Activated CD4-positive, alpha-beta T cell treated with anti-CD3 and anti-CD28 coated beads, Interleukin-10, Interleukin-2, amounts not matched to agents 100 ng/mL and 50 ng/mL, durations not matched to agents 16 hours and 8 hours (primary cell): ENCODE measurements around the gene WDR17.

Experiments used
- DNase-seq: peaks from one replicate; pipeline ENCODE4 v3.0.0-alpha.2; 2020

The WDR17 gene

DNA sequence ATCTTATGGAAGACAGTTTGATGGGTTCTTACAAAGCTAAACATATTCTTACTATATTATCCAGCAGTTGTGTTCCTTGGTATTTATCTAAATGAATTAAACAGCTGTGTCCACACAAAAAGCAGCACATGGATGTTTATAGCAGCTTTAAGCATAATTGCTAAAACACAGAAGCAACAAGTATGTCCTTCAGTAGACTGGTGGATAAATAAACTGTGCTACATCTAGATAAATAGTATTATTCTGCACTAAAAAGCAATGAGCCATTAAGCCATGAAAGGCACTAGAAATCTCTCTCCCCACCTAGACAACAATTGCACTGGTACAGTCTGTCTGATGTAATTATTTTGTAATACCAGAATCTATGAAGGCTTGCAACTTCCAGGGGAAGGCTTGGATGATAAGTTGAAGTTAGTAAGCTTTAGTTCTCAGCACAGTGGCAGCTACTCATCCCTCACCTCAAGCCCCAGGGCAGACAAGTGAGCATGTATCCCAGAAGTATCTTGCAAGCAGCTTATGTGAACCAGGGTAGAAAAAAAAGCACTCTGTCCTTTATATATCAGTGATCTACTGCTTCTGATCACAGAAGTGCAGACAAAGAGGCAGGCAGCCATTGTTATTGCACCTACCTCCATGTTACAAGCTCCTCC is 36.9 kb downstream of the WDR17 start:
- DNase-seq, result no peak

DNA sequence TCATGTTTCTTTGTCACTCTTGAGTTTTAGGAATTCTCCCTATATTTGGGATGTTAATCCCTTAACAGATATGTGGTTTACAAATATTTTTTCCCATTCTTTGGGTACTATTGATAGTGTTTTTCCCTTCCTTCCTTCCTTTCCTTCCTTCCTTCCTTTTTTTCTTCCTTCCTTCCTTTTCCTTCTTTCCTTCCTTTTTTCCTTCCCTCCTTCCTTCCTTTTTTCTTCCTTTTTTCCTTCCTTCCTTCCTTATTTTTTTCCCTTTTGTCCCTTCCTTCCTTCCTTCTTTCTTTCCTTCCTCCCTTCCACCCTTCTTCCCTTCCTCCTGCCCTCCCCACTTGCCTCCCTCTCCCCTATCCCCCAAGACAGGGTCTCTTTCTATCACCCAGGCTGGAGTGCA is 42.1 kb downstream of the WDR17 start:
- no peak for DNase-seq

DNA sequence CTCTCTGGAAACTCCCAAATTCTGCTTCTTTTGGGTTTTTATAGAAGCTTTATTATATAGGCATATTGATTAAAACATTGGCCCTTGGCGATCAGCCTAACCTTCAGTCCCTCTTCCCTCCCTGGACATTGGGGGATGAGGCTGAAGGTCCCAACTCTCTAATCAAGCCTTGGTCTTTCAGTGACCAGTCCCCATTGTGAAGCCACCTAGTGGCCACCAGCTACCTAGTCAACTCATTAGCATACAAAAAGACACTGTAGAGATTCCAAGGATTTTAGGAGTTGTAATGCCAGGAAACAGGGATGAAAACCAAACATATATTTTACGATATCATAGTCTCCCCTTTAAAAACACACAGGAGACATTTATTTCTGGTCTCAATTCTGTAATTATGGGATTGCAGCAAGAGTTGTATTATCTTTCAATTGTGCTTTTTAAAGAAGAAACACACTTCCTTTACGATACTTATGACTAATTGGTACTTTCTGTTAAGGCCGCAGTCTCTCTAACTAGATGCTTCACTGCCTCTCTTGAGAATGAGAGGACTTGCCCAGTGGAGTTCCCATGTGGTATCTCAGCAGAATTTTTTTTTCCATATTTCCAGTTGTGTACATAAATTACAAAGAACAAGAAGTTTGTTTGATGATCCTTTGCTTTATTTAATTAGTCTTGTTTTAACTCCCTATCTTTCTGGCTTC is 58.2 kb downstream of the WDR17 start:
- DNase-seq, result peak; percentile 55

DNA sequence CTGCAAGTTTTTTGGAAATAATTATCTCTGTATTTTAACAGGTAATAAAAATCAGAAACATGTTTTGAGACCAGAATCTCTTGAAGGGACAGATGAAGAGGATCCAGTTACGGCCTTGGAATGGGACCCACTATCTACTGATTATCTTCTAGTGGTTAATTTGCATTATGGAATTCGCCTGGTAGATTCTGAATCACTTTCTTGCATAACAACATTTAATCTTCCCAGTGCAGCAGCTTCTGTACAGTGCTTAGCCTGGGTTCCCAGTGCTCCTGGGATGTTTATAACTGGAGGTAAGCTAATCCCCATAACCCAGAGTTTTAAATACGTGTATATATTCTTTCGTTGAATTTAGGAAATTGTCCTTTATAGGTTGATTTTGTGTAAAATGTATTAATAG is 59.4 kb downstream of the WDR17 start:
- DNase-seq, result no peak

GRCh38 chr4:176134670-176135069 is 69.0 kb downstream of the WDR17 start:
- DNase-seq, result no peak

GRCh38 chr4:176137631-176138030 is 72.0 kb downstream of the WDR17 start:
- no peak for DNase-seq

DNA sequence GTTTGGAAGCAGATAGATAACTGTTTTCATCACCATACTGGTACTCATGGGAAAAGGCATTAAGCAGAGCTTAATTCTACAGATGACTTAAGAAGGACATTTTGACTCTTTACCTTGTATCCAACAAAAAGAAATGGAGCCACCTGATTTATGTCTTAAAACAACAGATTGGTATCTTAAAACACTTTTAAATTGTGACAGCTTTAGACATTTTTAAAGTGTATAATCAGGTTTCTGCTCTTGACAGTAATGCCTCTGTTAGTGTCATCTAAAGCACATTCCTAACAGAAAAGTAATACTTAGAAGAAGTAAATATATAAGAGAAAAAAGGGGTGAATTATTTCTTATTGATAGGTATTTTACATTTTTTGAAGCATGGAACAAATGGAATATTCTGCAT is 73.9 kb downstream of the WDR17 start:
- DNase-seq, result no peak

- DNase-seq, result no peak
Measured at GRCh38 chr4:176142253-176142652, 76.6 kb downstream of the WDR17 start.

DNA sequence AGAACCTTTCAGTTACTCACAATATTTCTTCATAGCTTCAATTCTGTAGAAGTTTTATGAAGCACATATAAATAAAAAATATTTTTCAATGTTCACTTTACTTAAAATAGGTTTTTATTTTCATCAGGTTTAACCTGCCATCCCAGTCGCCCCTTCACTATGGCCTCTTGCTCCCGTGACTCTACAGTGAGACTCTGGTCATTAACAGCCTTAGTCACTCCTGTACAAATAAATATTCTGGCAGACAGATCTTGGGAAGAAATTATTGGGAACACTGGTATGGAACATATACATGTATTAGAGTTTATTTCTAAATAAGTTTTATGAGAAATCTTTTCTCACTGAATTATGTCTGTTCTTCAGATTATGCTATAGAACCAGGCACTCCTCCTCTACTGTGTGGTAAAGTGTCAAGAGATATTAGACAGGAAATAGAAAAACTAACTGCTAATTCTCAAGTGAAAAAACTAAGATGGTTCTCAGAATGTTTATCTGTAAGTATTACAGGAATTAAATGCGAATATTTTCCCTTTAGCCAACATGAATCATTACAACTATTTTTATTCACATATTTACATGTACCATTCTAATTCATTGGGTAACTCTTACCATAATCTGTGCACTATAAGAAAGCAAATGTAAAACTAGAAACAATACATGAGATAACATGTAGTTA is 84.2 kb downstream of the WDR17 start:
- no peak for DNase-seq

DNA sequence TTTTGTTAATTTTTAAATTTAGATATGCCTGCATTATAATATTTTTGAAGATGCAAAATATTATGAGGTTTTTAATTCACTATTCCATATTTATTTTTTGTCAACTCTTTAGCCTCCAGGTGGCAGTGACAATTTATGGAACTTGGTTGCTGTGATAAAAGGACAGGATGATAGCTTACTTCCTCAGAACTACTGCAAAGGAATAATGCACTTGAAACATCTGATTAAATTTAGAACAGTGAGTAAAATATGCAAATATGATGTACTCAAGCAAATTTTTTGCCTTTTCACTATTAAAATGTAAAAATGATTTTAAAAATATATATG is 84.7 kb downstream of the WDR17 start:
- DNase-seq, result peak; percentile 2

GRCh38 chr4:176150704-176151103 is 85.1 kb downstream of the WDR17 start:
- no peak for DNase-seq

DNA sequence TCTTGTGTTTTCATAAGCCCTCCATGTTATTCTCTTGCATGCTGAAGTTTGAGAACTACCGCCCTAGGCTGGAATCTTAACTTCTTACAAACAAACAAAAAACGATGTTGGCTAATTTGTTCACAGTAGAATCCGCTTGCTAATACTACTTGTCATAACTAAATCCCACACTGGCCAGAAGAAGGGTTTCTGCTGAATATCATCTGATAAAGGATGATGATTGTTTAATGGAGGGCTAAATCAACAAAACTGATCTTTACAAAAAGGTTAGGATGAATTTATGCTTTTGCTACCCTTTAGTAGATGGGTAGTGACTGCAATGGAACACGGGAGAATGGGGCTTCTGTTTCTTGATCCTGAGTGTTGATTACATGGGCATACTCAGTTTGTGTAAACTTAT is 87.5 kb downstream of the WDR17 start:
- DNase-seq, result no peak

- no peak for DNase-seq
Measured at GRCh38 chr4:176156656-176157055, 91.0 kb downstream of the WDR17 start.

DNA sequence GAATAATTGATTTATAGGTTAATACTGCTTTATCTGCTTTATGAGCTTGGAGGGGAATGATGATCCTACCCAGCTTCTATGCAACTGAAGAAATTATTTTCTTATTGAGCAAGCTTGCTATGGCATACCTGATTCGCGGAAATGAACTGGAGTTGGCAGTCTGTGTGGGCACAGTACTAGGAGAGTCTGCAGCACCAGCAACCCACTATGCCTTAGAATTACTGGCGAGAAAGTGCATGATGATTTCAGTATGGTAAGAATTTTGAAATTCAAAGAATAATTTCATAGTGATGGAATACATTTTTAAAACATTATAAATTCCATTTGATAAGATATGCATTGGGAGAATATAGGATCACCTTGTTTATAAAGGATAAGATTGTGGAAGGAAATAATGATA is 97.4 kb downstream of the WDR17 start:
- no peak for DNase-seq

DNA sequence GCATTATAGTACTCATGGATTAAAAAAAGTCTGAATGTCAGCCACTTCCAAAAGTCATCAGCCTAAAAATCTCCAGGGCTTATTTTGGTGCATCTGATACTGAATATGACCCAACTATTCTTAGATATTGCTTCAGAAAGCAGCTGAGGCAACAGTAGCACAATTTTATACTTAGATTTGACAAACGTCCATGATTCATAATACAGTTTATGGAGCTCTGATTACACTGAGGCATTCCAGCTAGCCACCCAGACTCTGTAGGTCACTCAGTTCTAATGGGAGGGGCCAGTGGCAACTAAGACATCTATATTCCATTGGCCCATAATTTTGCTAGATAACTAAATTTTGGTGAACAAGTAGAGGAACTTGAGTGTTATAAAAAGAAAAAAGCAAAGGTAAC is 119.4 kb downstream of the WDR17 start:
- DNase-seq, result no peak

DNA sequence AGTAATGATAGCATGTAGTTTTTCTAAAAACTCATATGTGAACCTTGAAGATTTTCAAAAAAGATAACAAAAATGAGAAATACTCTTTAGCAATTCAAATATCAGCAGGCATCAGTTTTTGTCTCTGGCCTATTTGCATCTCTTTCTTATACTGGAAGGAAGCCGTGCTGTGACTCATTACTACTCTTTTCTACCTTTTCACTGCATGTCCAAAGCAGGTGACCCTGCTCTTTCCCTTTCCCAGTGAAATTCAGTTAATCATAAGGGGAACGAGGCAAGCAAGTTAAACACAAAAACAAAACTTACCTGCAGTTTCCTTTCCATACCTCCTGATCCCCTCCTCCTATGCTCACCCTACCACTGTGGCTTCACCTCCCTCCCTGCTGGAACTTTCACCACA is 120.4 kb downstream of the WDR17 start:
- DNase-seq, result no peak

DNA sequence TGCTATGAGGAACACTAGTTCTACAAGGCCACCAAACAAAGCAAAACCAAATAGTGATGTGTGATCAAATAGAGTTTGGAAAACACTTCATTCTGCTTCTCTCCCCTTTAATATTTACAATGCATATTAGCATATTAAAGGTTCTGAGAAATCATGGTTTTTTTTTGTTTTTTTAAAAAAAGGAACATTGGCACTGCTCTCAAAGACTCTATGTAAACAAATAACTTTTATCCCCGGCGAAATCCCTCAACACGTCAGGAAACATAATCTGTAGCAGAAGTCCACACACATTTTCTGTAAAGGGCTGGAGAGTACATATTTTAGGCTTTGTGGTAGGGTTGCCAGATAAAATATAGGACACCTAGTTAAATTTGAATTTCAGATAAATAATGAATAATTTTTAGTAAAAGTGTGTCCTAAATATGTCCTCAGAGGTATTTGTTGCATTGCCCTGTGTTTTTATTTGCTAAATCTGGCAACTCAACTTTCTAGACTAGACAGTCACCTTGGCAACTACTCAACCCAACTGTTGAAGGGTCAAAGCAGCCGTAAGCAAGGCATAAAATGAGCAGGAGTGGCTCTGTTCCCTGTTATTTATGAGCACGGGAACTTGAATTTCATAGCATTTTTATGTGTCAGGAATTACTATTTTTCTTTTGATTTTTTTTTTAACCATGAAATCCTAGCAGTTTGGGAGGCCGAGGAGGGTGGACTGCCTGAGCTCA is 121.2 kb downstream of the WDR17 start:
- no peak for DNase-seq

- peak; percentile 30 for DNase-seq
Measured at GRCh38 chr4:176187624-176188023, 122.0 kb downstream of the WDR17 start.

GRCh38 chr4:176188654-176189053 is 123.0 kb downstream of the WDR17 start:
- no peak for DNase-seq

- no peak for DNase-seq
Measured at GRCh38 chr4:176189891-176190795, 124.5 kb downstream of the WDR17 start.

GRCh38 chr4:176191974-176192373 is 126.3 kb downstream of the WDR17 start:
- no peak for DNase-seq

DNA sequence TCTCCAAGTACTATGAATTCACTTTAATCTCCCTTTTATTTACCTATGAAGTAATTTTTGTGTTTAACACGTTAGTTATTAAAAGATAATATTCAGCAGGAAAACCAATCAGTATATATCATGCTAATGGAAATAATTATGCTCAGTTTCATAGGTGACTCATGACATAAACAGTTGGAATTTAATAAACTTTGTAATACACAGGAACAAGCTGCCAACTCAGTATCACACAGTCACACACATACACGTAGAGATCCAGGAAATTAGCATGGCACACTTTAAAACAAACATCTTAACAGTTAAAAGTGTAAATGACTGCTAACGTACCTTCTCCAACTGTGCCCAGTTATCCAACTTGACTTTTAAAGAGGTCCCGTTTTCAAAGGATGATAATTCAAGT is 127.5 kb downstream of the WDR17 start:
- DNase-seq, result no peak

DNA sequence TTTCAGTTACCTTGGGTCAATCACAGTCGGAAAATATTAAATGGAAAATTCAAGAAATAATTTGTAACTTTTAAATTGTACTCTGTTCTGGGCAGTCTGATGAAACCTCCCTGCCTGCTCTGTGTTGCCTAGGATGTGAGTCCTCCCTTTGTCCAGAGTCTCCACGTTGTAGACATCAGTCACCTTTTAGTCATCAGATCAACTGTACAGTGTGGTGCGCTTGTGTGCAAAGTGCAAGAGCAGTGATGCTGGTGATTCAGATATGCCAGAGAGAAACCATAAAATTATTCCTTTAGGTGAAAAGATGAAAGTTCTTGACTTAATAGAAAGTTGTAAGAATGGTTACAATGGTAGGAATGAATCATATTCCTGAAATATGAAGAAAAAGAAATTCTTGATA is 128.3 kb downstream of the WDR17 start:
- DNase-seq, result peak; percentile 77
